EH (cell line): ENCODE measurements around the gene PLA1A.

Source experiments
- DNase-seq: peaks from one replicate; pipeline ENCODE4 v3.0.0-alpha.2; 2015; ENCODE audit warnings: low read depth

The PLA1A gene

GRCh38 chr3:119636891-119637611 lies 39.4 kb downstream of the PLA1A start:
- no peak for DNase-seq

GRCh38 chr3:119637679-119638477 lies 40.2 kb downstream of the PLA1A start:
- DNase-seq, result peak; percentile 96

GRCh38 chr3:119639494-119640350 lies 42.0 kb downstream of the PLA1A start:
- peak; percentile 42 for DNase-seq

GRCh38 chr3:119641416-119641815 lies 43.7 kb downstream of the PLA1A start:
- no peak for DNase-seq

GRCh38 chr3:119642746-119643473 lies 45.2 kb downstream of the PLA1A start:
- DNase-seq, result peak; percentile 56

- peak; percentile 86 for DNase-seq
Measured at GRCh38 chr3:119643528-119643927, 45.8 kb downstream of the PLA1A start.

GRCh38 chr3:119644481-119644880 lies 46.8 kb downstream of the PLA1A start:
- no peak for DNase-seq

- no peak for DNase-seq
Measured at GRCh38 chr3:119645813-119646212, 48.1 kb downstream of the PLA1A start.

- no peak for DNase-seq
Measured at GRCh38 chr3:119647171-119647570, 49.5 kb downstream of the PLA1A start.

GRCh38 chr3:119647843-119648575 lies 50.3 kb downstream of the PLA1A start:
- peak; percentile 41 for DNase-seq

- DNase-seq, result no peak
Measured at GRCh38 chr3:119649761-119650160, 52.1 kb downstream of the PLA1A start.

GRCh38 chr3:119652306-119653033 lies 54.8 kb downstream of the PLA1A start:
- DNase-seq, result no peak

- DNase-seq, result no peak
Measured at GRCh38 chr3:119653876-119654275, 56.2 kb downstream of the PLA1A start.

GRCh38 chr3:119657887-119658702 lies 60.4 kb downstream of the PLA1A start:
- DNase-seq, result no peak

- DNase-seq, result no peak
Measured at GRCh38 chr3:119658994-119659393, 61.3 kb downstream of the PLA1A start.

GRCh38 chr3:119659606-119660291 lies 62.1 kb downstream of the PLA1A start:
- no peak for DNase-seq

GRCh38 chr3:119660474-119661440 lies 63.1 kb downstream of the PLA1A start, which contains the start of gene POPDC2:
Gene POPDC2, minus strand, starts transcription at chr3:119660589. Its CDS starts 166 bp downstream, at chr3:119660423.
- DNase-seq, result peak; percentile 61
